HepG2 (cell line): Measurements from ENCODE around the gene MRPS25.

ENCODE experiments used
- EP300 ChIP-seq, 3 experiments: sonication (generic) in 1 of 3; formaldehyde crosslinking in 1 of 3; IDR thresholded peaks; 2 replicates each; pipeline versions ENCODE4 v1.5.1 to v1.6.1; 2011 to 2020; ENCODE audit warnings: low read depth in 2 of 3, low read length in 2 of 3, borderline replicate concordance in 1 of 3, improper control_type of control experiment in 1 of 3, mild to moderate bottlenecking in 1 of 3, missing genetic modification reagents in 1 of 3, moderate library complexity in 1 of 3
- RNF2 ChIP-seq: fragments of 450-650 bp; conservative IDR thresholded peaks from 2 replicates; pipeline ENCODE4 v1.6.1; 2016; ENCODE audit warnings: low read depth
- SALL1 ChIP-seq: sonication (generic); formaldehyde crosslinking; IDR thresholded peaks from 2 replicates; pipeline ENCODE4 v1.8.0; 2022; ENCODE audit warnings: mild to moderate bottlenecking, missing genetic modification reagents
- TCF7 ChIP-seq: sonication (generic); IDR thresholded peaks from 2 replicates; pipeline ENCODE4 v1.6.1; 2016; ENCODE audit warnings: antibody characterized with exemption, low read depth
- THYN1 ChIP-seq: sonication (generic); formaldehyde crosslinking; IDR thresholded peaks from 2 replicates; pipeline ENCODE4 v1.8.1; 2023; ENCODE audit warnings: low read depth, mild to moderate bottlenecking, moderate library complexity, missing genetic modification reagents, borderline replicate concordance
- TOPORS ChIP-seq: sonication (generic); formaldehyde crosslinking; IDR thresholded peaks from 2 replicates; pipeline ENCODE4 v1.8.0; 2023; ENCODE audit warnings: mild to moderate bottlenecking, missing genetic modification reagents
- ZC3H13 ChIP-seq: sonication (generic); formaldehyde crosslinking; IDR thresholded peaks from 2 replicates; pipeline ENCODE4 v1.8.1; 2023; ENCODE audit warnings: mild to moderate bottlenecking, missing genetic modification reagents, moderate library complexity
- ZNF558 ChIP-seq: sonication (generic); formaldehyde crosslinking; IDR thresholded peaks from 2 replicates; pipeline ENCODE4 v1.9.0; 2022; ENCODE audit warnings: mild to moderate bottlenecking, missing genetic modification reagents, borderline replicate concordance
- TF ChIP-seq, protein P1 (sequence below): IDR thresholded peaks from 2 replicates; pipeline ENCODE4 v1.6.1; 2012; ENCODE audit warnings: inconsistent platforms
- TF ChIP-seq, protein P2 (sequence below): sonication (generic); formaldehyde crosslinking; IDR thresholded peaks from 2 replicates; pipeline ENCODE4 v1.5.0; 2020; ENCODE audit warnings: mild to moderate bottlenecking, missing genetic modification reagents, moderate library complexity
- TF ChIP-seq, protein P3 (sequence below): sonication (generic); formaldehyde crosslinking; IDR thresholded peaks from 2 replicates; pipeline ENCODE4 v1.4.0; 2020; ENCODE audit warnings: missing genetic modification reagents

DNA sequence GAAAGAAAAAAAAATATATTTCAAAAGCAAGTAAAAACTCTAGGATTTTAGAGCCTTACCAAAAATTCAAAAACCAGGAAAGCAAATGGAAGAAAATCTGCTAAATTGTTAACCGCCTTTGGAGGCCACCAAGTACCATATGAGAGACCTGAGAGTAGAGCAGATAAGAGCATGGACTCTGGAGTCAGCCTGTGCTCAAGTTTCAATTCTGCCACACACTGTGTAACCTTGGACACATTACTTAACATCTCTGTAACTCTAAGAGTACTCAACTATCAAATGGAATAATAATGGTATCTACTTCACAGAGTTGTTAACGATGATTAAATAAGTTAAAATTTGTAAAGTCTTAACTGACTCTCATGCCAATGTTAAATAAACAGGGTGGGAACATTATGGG, 21.1 kb upstream of the MRPS25 start:
- TF ChIP-seq, protein P1, sequence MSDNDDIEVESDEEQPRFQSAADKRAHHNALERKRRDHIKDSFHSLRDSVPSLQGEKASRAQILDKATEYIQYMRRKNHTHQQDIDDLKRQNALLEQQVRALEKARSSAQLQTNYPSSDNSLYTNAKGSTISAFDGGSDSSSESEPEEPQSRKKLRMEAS: no peak
- TF ChIP-seq, protein P2, sequence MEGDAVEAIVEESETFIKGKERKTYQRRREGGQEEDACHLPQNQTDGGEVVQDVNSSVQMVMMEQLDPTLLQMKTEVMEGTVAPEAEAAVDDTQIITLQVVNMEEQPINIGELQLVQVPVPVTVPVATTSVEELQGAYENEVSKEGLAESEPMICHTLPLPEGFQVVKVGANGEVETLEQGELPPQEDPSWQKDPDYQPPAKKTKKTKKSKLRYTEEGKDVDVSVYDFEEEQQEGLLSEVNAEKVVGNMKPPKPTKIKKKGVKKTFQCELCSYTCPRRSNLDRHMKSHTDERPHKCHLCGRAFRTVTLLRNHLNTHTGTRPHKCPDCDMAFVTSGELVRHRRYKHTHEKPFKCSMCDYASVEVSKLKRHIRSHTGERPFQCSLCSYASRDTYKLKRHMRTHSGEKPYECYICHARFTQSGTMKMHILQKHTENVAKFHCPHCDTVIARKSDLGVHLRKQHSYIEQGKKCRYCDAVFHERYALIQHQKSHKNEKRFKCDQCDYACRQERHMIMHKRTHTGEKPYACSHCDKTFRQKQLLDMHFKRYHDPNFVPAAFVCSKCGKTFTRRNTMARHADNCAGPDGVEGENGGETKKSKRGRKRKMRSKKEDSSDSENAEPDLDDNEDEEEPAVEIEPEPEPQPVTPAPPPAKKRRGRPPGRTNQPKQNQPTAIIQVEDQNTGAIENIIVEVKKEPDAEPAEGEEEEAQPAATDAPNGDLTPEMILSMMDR (CRISPR knock-in tag): no peak
- TF ChIP-seq SALL1 (CRISPR knock-in tag) (no peak), ZNF558 (no peak), TOPORS (CRISPR knock-in tag) (no peak), THYN1 (no peak), RNF2 (no peak), EP300 (IDR thresholded peaks at IDR 0.05; ENCODE audit: low read depth in 2 of 2, low read length in 2 of 2) (no peak), EP300 (CRISPR knock-in tag; IDR thresholded peaks at IDR 0.05; ENCODE audit: borderline replicate concordance) (no peak), TCF7 (no peak), ZC3H13 (no peak)
- TF ChIP-seq, protein P3, sequence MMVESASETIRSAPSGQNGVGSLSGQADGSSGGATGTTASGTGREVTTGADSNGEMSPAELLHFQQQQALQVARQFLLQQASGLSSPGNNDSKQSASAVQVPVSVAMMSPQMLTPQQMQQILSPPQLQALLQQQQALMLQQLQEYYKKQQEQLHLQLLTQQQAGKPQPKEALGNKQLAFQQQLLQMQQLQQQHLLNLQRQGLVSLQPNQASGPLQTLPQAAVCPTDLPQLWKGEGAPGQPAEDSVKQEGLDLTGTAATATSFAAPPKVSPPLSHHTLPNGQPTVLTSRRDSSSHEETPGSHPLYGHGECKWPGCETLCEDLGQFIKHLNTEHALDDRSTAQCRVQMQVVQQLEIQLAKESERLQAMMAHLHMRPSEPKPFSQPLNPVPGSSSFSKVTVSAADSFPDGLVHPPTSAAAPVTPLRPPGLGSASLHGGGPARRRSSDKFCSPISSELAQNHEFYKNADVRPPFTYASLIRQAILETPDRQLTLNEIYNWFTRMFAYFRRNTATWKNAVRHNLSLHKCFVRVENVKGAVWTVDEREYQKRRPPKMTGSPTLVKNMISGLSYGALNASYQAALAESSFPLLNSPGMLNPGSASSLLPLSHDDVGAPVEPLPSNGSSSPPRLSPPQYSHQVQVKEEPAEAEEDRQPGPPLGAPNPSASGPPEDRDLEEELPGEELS: no peak
